Prostate gland (tissue), 2 donors: Measurements from ENCODE around the gene FAM184A. TPM values are rescaled to one million over a fixed set of nuclear protein-coding genes. Genes with fewer than 3 reads are reported as not detected.
"Not testable (repeated sequence)": the region's sequence is repeated elsewhere in the genome, so short reads cannot be mapped to it uniquely, and the experiment has no call there.

Experiments used
- DNase-seq: peaks from one replicate; pipeline ENCODE4 v3.0.0-alpha.2; 2019; ENCODE audit warnings: low spot score
- H3K27ac ChIP-seq, 2 donors: fragments of 200-600 bp; sonication (generic); 2 replicates each; pipeline ENCODE4 v1.5.1; 2017 to 2019
- H3K27me3 ChIP-seq: fragments of 200-600 bp; sonication (generic); replicated peaks from 2 replicates; pipeline ENCODE4 v1.5.1; 2019; ENCODE audit not compliant: insufficient read depth
- H3K36me3 ChIP-seq, 2 donors: fragments of 200-600 bp; sonication (generic); 1 replicate in 1 of 2; 2 replicates in 1 of 2; pipeline versions ENCODE4 v1.5.1 to v1.8.1; 2017 to 2019
- H3K4me1 ChIP-seq: fragments of 200-600 bp; sonication (generic); replicated peaks from 2 replicates; pipeline ENCODE4 v1.5.1; 2019
- H3K4me3 ChIP-seq, 2 donors: fragments of 200-600 bp; sonication (generic); 2 replicates each; pipeline ENCODE4 v1.5.1; 2017 to 2019
- H3K9me3 ChIP-seq: fragments of 200-600 bp; sonication (generic); 2 replicates; pipeline ENCODE4 v1.5.1; 2017
- POLR2A ChIP-seq: fragments of 450-650 bp; IDR thresholded peaks from one replicate; pipeline ENCODE4 v1.6.1; 2016; ENCODE audit warnings: antibody characterized with exemption, mild to moderate bottlenecking
- POLR2AphosphoS5 ChIP-seq: sonication (generic); formaldehyde crosslinking; IDR thresholded peaks from one replicate; pipeline ENCODE4 v1.6.1; 2017; ENCODE audit warnings: antibody characterized with exemption
- WGBS: methylation state at CpG from one replicate; pipeline ENCODE4 v1.1.5; 2018; 5-methylcytosine and 5-hydroxymethylcytosine counted together
- intact Hi-C: fragments of 100-400 bp; cut with DNase I; formaldehyde crosslinking; loops from one replicate; pipeline ENCODE4 v1.14.2; 2022
- total RNA-seq, 2 donors: library from RNA; depleted of rRNA; stranded (reverse); fragments of >200 nt; gene quantifications; one replicate each; pipeline ENCODE4 v1.1.0, GENCODE V29; 2016
- TF ChIP-seq, protein P1 (sequence below), 4 experiments: fragments of 200-600 bp in 2 of 4; fragments of 450-650 bp in 2 of 4; sonication (generic) in 2 of 4; IDR thresholded peaks; 1 replicate in 3 of 4; 2 replicates in 1 of 4; pipeline ENCODE4 v1.5.1; 2016 to 2019; ENCODE audit warnings: antibody characterized with exemption in 4 of 4, mild to moderate bottlenecking in 2 of 4, moderate library complexity in 2 of 4

The FAM184A gene
- total RNA-seq, 2 donors from 2014 or later, result 3.6 to 7.6 TPM

DNA sequence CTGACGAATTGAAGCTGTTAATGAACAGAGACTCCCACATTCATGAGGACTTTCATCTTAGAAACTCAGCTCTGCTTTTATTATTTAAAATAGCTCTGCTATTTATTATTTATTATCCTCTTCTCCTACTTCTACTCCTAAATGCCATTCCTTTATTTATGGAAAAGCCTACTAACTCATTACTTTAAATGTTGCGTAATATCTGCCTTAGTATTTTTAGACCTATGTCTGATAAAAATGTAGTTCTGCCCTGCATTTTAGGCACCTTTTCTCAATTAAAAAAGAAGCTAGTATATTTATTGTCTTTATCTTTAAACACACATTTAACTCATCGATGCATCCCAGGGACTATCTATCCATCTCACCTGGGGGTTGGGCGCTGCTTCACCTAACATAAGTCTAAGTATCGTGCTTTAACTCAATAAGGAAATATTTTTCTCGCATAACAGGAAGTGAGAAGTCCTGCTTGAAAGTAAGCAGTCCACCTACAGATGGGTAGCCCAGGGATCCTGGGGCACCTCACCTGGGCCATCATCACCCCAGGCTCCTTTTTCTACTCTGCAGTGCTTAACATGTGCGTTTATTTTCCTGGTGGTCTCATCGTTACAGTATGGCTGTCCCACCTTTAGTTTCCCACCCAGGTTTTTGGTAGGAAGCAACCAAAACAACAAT is 31.3 kb upstream of the FAM184A start:
- DNase-seq, result no peak
- WGBS, result 85% methylated on average over 8 of the region's 8 CpGs
- intact Hi-C loops, result loop anchor here (2.0 kb wide), 1 partner anchor 141 kb away; no protein-coding TSS in a partner anchor
- Histone ChIP-seq H3K27ac (no peak overlapping the region), H3K27me3 (no peaks in the 10 kb centered on the region), H3K9me3 (no peaks in the 10 kb centered on the region), H3K4me3 (no peak overlapping the region), H3K36me3 (no peaks in the 10 kb centered on the region), H3K4me1 (no peaks in the 10 kb centered on the region)
- TF ChIP-seq, protein P1, sequence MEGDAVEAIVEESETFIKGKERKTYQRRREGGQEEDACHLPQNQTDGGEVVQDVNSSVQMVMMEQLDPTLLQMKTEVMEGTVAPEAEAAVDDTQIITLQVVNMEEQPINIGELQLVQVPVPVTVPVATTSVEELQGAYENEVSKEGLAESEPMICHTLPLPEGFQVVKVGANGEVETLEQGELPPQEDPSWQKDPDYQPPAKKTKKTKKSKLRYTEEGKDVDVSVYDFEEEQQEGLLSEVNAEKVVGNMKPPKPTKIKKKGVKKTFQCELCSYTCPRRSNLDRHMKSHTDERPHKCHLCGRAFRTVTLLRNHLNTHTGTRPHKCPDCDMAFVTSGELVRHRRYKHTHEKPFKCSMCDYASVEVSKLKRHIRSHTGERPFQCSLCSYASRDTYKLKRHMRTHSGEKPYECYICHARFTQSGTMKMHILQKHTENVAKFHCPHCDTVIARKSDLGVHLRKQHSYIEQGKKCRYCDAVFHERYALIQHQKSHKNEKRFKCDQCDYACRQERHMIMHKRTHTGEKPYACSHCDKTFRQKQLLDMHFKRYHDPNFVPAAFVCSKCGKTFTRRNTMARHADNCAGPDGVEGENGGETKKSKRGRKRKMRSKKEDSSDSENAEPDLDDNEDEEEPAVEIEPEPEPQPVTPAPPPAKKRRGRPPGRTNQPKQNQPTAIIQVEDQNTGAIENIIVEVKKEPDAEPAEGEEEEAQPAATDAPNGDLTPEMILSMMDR (IDR thresholded peaks at IDR 0.05), result no peak
- TF ChIP-seq POLR2AphosphoS5 (no peak), POLR2A (no peak)

DNA sequence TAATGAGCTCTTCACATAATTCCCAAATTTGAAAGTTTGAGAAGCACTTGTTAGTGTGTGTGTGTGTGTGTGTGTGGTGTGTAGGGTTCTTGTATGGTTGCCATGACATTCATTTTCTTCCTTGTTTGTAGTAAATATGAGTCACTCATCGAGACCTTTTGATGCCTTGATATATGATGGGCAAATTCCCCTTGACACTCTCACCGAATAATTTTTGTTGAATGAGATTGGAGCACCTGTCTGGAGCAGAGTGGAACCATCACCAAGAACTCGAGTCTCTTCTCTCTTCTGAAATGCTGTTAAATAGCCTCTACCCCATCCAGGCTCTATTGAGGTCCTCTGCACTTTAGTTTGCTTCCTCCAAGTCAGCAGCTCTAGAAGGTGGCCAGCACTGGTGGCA is 29.6 kb upstream of the FAM184A start:
- Histone ChIP-seq H3K4me1 (no peaks in the 10 kb centered on the region), H3K9me3 (no peaks in the 10 kb centered on the region), H3K4me3 (no peak overlapping the region), H3K27ac (no peak overlapping the region), H3K36me3 (no peaks in the 10 kb centered on the region), H3K27me3 (no peaks in the 10 kb centered on the region)
- TF ChIP-seq, protein P1 (IDR thresholded peaks at IDR 0.05), result no peak
- TF ChIP-seq POLR2AphosphoS5 (no peak), POLR2A (no peak)
- intact Hi-C loops, result no loop called here
- DNase-seq, result no peak
- WGBS, result 92% methylated on average over 3 of the region's 3 CpGs

DNA sequence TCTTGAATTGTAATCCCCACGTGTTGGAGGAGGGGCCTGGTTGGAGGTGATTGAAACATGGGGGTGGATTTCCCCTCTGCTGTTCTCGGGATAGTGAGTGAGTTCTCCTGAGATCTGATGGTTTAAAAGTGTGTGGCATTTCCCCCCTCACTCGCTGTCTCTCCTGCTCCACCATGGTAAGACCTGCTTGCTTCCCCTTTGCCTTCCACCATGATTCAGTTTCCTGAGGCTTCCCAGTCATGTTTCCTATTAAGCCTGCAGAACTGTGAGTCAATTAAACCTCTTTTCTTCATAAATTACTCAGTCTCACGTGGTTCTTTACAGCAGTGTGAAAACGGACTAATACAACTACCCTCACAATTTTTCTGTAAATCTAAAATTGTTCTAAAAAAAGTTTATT is 26.8 kb upstream of the FAM184A start:
- H3K27ac ChIP-seq, result no peak overlapping the region
- TF ChIP-seq, protein P1 (IDR thresholded peaks at IDR 0.05), result no peak
- TF ChIP-seq POLR2A, result no peak
- TF ChIP-seq POLR2AphosphoS5, result no peak
- DNase-seq, result no peak
- no peaks in the 10 kb centered on the region for H3K27me3 ChIP-seq
- WGBS, result 72% methylated on average over 5 of the region's 5 CpGs
- no peaks in the 10 kb centered on the region for H3K36me3 ChIP-seq
- no peak overlapping the region for H3K4me3 ChIP-seq
- intact Hi-C loops, result no loop called here
- no peaks in the 10 kb centered on the region for H3K9me3 ChIP-seq
- H3K4me1 ChIP-seq, result no peaks in the 10 kb centered on the region

DNA sequence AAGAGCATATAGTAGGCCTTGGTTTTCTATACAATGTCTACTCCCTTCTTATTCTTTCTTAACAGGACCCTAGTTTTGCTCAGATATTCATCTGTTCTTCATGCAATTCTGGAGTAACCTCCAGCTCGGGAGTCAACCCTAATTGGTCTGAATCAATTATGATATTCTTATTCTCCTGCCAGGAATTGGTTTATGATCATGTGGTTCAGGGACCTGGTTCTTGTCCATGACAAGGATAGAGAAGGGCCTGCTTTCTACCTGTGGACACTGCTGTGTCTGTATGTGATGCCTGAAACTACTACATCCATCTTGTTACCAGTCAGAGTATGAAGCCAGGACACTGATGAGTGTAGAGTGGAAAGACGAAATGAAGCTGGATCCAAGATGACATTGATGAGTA is 24.4 kb upstream of the FAM184A start:
- Histone ChIP-seq H3K36me3 (no peaks in the 10 kb centered on the region), H3K27me3 (no peaks in the 10 kb centered on the region), H3K9me3 (no peaks in the 10 kb centered on the region), H3K4me1 (no peaks in the 10 kb centered on the region), H3K4me3 (no peak overlapping the region), H3K27ac (no peak overlapping the region)
- TF ChIP-seq, protein P1 (IDR thresholded peaks at IDR 0.05), result no peak
- no peak for TF ChIP-seq POLR2A
- no peak for TF ChIP-seq POLR2AphosphoS5
- WGBS, result 92% methylated on average over 2 of the region's 2 CpGs
- intact Hi-C loops, result no loop called here
- DNase-seq, result no peak

DNA sequence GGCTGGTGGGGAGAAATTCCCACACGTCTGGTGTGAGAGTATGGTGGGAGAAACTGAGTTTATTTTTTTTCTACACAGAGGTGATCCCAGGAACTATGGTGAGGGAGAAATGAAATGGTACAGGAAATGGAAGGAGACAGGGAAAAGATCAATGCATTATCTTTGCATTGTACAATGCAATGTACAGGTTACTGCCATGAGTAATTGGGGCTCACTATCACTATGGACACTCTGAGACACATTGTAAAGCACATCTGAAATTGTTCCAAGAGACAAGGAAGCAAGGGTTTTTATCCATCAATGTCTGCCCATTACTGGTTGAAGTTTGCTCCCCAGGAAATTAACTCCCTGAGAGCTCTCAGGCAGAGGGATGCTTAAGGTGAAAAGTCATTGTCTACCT is 21.7 kb upstream of the FAM184A start:
- H3K9me3 ChIP-seq, result no peaks in the 10 kb centered on the region
- TF ChIP-seq, protein P1 (IDR thresholded peaks at IDR 0.05), result no peak
- TF ChIP-seq POLR2AphosphoS5 (no peak), POLR2A (no peak)
- 89% methylated on average over 1 of the region's 1 CpG for WGBS
- no peak overlapping the region for H3K4me3 ChIP-seq
- H3K36me3 ChIP-seq, result no peaks in the 10 kb centered on the region
- intact Hi-C loops, result no loop called here
- H3K4me1 ChIP-seq, result no peaks in the 10 kb centered on the region
- no peak overlapping the region for H3K27ac ChIP-seq
- no peak for DNase-seq
- H3K27me3 ChIP-seq, result no peaks in the 10 kb centered on the region

DNA sequence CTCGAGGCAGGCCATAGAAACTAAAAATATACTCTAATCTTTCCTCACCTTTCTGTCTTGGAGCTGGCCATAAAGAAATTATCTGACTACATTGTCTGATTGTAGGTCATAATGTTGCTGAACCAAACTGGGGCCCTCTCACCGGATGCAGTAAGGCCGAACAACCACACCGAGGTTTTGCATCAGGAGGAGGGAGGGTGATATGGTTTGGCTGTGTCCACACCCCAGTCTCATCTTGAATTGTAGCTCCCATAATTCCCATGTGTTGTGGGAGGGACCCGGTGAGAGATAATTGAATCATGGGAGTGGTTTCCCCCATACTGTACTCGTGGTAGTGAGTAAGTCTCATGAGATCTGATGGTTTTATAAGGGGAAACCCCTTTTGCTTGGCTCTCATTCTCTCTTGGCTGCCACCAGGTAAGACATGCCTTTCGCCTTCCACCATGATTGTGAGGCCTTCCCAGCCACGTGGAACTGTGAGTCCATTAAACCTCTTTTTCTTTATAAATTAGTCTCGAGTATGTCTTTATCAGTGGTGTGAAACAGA is 19.4 kb upstream of the FAM184A start:
- H3K4me3 ChIP-seq, intact Hi-C loops, H3K9me3 ChIP-seq, H3K4me1 ChIP-seq, H3K27me3 ChIP-seq, H3K36me3 ChIP-seq, DNase-seq: not testable (repeated sequence)
- H3K27ac ChIP-seq, result peak overlapping the region; percentile 36 to 42
- WGBS, result 80% methylated on average over 9 of the region's 9 CpGs
